ENCODE measurements around the gene CNKSR1.

DNA sequence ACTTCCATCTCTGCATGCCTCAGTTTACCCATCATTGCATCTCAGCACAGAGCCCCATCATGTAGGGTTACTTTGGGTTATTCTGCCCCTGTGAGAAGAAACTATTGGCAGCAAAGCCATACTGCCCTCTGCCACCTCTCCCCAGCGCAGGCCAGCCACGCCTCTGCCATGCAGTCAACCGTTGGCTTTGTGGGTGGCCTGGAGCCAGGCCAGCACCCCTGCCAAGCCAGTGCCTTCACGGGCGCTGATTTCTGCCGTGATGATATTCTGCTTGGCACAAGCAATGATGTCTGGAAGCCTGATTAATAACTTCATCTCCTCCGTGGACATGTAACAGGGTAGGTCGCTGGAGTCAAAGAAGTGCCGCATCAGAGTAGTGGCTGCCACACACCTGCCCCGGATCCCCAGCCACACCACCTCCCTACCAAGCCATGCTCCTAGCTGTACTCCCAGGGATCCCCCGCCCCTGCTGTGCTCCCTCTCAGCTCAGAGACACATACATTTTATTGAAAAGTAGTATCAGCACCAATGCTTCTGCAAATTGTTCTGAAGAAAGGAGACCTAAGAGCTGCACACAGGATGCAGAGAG lies 41.7 kb downstream of the CNKSR1 start:
- TF ChIP-seq, protein P1, sequence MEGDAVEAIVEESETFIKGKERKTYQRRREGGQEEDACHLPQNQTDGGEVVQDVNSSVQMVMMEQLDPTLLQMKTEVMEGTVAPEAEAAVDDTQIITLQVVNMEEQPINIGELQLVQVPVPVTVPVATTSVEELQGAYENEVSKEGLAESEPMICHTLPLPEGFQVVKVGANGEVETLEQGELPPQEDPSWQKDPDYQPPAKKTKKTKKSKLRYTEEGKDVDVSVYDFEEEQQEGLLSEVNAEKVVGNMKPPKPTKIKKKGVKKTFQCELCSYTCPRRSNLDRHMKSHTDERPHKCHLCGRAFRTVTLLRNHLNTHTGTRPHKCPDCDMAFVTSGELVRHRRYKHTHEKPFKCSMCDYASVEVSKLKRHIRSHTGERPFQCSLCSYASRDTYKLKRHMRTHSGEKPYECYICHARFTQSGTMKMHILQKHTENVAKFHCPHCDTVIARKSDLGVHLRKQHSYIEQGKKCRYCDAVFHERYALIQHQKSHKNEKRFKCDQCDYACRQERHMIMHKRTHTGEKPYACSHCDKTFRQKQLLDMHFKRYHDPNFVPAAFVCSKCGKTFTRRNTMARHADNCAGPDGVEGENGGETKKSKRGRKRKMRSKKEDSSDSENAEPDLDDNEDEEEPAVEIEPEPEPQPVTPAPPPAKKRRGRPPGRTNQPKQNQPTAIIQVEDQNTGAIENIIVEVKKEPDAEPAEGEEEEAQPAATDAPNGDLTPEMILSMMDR (IDR thresholded peaks at IDR 0.05), result no peak
- TF ChIP-seq POLR2AphosphoS5 (IDR thresholded peaks at IDR 0.05; ENCODE audit: insufficient read depth in 1 of 2, low read depth in 1 of 2) (no peak), POLR2A (IDR thresholded peaks at IDR 0.05) (no peak)
